Measurements from ENCODE around the gene ABCB4.

DNA sequence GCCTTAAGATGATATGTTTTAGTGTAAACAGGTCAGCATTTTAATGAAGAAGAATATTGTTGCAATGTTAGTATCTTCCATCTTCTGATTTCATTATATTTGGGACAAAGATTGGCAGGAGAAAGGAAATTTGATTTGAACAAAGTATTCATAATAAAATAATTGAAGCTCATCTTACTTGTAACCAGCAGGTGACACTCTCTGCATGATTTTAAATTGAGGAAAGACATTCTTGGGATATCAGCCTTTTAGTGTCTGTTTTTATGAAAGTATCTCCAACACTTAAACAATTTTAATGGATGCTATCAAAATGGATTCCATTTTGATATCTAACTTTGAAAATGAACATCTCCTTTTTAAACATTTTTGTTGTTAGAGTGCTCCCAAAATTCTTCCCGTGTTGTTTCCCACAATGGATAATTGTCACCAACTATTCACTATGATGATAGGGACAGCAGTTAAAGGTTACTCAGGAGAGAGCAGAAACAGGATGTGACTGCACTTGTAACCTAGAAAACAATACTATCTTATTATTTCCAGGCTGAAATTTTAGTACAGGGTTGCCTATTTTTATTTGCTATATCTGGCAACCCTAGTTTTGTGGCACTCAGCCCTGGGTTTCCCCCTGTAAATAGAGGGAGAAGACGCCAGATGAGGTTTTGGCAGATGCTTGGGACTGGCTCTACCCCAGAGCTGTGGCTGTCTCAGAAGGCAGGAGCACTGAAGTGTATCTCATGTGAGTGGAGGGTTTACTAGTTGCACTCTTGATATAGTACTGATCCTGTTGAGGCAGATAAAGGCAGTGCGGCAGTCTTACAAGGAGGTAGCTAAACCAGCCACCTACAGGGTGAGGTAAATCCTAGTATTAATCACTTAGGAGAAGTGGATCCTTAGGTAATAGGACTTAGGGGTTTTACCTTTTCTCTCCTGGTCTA is 31.0 kb upstream of the ABCB4 start:
- TF ChIP-seq, protein P1, sequence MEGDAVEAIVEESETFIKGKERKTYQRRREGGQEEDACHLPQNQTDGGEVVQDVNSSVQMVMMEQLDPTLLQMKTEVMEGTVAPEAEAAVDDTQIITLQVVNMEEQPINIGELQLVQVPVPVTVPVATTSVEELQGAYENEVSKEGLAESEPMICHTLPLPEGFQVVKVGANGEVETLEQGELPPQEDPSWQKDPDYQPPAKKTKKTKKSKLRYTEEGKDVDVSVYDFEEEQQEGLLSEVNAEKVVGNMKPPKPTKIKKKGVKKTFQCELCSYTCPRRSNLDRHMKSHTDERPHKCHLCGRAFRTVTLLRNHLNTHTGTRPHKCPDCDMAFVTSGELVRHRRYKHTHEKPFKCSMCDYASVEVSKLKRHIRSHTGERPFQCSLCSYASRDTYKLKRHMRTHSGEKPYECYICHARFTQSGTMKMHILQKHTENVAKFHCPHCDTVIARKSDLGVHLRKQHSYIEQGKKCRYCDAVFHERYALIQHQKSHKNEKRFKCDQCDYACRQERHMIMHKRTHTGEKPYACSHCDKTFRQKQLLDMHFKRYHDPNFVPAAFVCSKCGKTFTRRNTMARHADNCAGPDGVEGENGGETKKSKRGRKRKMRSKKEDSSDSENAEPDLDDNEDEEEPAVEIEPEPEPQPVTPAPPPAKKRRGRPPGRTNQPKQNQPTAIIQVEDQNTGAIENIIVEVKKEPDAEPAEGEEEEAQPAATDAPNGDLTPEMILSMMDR (IDR thresholded peaks at IDR 0.05; ENCODE audit: insufficient read depth, low read depth, low read length) = peak; percentile 54
- TF ChIP-seq EZH2 (IDR thresholded peaks at IDR 0.05; ENCODE audit: insufficient read depth, low read length) = no peak
